VCaP (cell line): ENCODE data around the gene NAA38.
A peak's percentile ranks its signal among the peaks of the same experiment; 100 is the strongest.

Experiments
- H3K27ac ChIP-seq: fragments of 450-650 bp; 2 replicates; pipeline ENCODE4 v1.5.1; 2017
- TF ChIP-seq, protein P1 (sequence below): fragments of 450-650 bp; conservative IDR thresholded peaks from 2 replicates; pipeline ENCODE4 v1.5.1; 2017; ENCODE audit warnings: mild to moderate bottlenecking, moderate library complexity

Gene NAA38

GRCh38 chr17:7833011-7833794 is 24.2 kb downstream of the NAA38 start:
- TF ChIP-seq, protein P1, sequence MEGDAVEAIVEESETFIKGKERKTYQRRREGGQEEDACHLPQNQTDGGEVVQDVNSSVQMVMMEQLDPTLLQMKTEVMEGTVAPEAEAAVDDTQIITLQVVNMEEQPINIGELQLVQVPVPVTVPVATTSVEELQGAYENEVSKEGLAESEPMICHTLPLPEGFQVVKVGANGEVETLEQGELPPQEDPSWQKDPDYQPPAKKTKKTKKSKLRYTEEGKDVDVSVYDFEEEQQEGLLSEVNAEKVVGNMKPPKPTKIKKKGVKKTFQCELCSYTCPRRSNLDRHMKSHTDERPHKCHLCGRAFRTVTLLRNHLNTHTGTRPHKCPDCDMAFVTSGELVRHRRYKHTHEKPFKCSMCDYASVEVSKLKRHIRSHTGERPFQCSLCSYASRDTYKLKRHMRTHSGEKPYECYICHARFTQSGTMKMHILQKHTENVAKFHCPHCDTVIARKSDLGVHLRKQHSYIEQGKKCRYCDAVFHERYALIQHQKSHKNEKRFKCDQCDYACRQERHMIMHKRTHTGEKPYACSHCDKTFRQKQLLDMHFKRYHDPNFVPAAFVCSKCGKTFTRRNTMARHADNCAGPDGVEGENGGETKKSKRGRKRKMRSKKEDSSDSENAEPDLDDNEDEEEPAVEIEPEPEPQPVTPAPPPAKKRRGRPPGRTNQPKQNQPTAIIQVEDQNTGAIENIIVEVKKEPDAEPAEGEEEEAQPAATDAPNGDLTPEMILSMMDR: no peak
- H3K27ac ChIP-seq: peak overlapping the region; percentile 94; the same call in 1 of the 2 replicates

DNA sequence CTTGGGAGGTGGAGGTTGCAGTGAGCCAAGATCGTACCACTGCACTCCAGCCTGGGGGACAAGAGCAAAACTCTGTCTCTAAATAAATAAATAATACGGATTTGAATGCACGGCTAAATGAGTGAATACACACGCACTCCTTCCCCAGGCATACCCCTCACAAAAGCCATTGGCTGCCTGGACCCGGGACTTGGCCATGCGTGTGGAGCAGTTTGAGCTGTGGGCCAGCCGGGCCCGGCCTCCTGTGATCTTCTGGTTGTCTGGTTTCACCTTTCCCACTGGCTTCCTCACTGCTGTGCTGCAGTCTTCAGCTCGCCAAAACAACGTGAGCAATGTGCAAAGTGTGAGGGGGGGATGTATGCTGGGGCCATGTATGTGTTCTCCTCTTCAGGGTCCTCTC is 24.9 kb downstream of the NAA38 start:
- no peak overlapping the region for H3K27ac ChIP-seq
- TF ChIP-seq, protein P1: no peak

GRCh38 chr17:7831233-7831632 is 26.1 kb downstream of the NAA38 start:
- TF ChIP-seq, protein P1: no peak
- H3K27ac ChIP-seq: no peak overlapping the region

DNA sequence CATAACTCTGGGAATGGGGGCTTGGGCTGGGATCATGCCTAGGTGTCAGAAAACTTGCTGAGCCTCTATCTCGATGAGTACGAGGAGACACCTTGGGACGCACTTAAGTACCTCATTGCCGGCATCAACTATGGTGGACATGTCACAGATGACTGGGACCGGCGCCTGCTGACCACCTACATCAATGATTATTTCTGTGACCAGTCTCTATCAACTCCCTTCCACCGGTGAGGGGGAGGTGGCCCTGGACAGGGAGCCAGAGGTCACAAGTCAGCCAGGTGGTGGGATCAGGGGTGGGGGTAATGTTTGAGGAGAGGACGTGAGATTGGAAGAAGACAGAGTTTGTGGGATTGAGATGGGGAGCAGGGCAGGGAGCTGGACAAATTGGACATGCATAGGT is 26.7 kb downstream of the NAA38 start:
- TF ChIP-seq, protein P1: no peak
- no peak overlapping the region for H3K27ac ChIP-seq

DNA sequence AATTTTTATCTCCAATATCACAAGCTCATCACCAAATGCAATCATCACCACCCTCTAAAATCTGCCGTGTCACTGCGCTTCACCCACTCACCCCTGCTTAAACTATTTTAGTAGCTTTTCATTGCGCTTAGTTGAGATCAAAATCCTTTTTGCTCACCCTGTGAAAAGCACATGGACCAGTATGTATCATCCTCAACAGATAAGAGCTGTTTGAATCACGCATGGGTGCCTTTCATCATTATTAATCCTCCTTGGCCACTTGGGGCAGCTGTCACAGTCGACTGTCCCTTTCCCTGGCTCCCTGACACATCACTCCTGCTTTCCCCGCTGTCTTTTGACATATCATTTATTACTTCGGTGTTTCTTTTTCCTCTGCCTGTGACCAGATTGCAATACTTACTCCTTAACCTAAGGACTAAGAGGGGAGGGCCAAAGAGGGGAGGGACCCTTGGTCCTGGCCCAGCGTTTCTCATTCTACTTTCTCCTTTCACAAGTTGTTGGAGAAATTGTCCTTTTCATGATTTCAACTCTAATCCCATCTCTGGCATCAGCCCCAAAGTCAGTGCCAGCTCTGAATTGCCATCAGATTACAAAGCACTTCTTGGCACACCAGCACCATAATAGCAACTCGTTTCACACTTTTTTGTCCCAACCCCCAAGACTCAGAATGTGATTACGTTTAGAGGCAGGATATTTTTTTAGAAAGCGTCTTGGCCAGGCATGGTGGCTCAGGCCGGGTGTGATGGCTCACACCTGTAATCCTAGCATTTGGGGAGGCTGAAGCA is 32.0 kb downstream of the NAA38 start:
- TF ChIP-seq, protein P1: peak; percentile 26; the same call in 1 of the 2 replicates
- H3K27ac ChIP-seq: no peak overlapping the region; the same call in 1 of the 2 replicates

DNA sequence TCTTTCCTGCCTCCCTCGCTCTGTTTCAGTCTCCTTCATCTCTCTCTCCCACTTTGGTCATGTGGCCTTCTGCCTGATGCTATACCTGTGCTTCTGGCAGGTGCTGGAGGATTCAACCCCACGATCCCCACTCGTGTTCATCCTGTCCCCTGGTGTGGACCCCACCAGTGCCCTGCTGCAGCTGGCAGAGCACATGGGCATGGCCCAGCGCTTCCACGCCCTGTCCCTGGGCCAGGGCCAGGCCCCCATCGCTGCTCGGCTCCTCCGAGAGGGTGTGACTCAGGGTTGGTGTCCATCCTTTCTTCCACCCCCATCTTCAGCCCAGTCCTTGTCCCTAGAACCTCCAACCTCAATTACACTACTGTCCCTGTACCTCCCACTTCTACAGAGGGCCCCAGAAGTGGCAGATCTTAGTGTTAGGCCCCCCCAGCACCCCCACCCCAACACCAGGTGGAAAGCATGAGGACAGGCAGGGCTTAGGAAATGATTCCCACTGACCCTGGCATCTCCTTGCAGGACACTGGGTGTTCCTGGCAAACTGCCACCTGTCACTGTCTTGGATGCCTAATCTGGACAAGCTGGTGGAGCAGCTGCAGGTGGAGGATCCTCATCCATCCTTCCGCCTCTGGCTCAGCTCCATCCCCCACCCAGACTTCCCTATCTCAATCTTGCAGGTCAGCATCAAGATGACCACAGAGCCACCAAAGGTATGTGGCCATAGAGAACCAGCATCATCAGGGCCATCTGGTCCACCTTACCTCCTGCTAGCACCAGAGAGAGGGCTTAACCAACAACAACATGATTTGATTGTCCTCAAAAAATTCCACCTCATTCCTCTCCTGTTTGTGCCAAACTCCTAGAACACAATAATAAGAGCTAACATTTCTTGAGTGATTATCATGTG is 33.1 kb downstream of the NAA38 start:
- H3K27ac ChIP-seq: 0 out of 2 replicates have a peak overlapping the region, but pooled peaks have one; percentile 2
- TF ChIP-seq, protein P1: no peak
